Astrocyte (in vitro differentiated cells and primary cell): ENCODE data around the gene OR6C2.

ENCODE experiments used
- CTCF ChIP-seq: IDR thresholded peaks from 2 replicates; pipeline ENCODE4 v1.5.1; 2011; ENCODE audit warnings: low read depth, mild to moderate bottlenecking, inconsistent platforms, low read length, moderate library complexity; ENCODE audit not compliant: insufficient read depth
- EZH2 ChIP-seq: IDR thresholded peaks from 2 replicates; pipeline ENCODE4 v1.6.1; 2012; ENCODE audit warnings: mild to moderate bottlenecking, low read length, inconsistent platforms; ENCODE audit not compliant: insufficient read depth

GRCh38 chr12:55428331-55429243 is 15.3 kb upstream of the OR6C2 start:
- TF ChIP-seq CTCF (no peak), EZH2 (no peak)
